Stimulated activated CD4-positive, alpha-beta T cell treated with anti-CD3 and anti-CD28 coated beads, Interleukin-12 subunit alpha, Interleukin-12 subunit beta, amount 100 ng/mL, for 4 hours (primary cell): ENCODE results near the gene NDST1.

ENCODE experiments used
- DNase-seq: peaks from one replicate; pipeline ENCODE4 v3.0.0-alpha.2; 2020

Gene NDST1

GRCh38 chr5:150489360-150490295, 18.3 kb upstream of the NDST1 start:
- DNase-seq = no peak

DNA sequence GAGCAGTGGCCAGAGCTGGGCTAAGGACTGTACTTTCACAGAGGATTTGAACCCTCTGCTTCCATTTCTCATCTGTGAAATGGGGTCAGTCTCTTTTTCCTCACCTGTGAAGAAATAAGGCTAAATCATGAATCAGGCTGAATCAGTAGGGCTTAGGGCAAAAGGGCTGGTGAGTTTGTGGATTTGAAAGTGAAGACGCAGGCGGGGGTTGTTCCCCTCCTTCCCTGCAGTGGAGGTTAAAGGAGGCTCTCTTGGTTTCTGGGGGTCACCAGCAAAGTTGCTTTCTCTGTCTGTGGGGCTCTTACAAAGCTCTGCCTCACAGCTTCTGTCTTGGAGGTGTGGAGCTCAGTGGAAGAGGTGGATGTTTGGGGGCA, 17.6 kb upstream of the NDST1 start:
- no peak for DNase-seq

GRCh38 chr5:150490754-150491153, 17.2 kb upstream of the NDST1 start:
- DNase-seq = no peak

DNA sequence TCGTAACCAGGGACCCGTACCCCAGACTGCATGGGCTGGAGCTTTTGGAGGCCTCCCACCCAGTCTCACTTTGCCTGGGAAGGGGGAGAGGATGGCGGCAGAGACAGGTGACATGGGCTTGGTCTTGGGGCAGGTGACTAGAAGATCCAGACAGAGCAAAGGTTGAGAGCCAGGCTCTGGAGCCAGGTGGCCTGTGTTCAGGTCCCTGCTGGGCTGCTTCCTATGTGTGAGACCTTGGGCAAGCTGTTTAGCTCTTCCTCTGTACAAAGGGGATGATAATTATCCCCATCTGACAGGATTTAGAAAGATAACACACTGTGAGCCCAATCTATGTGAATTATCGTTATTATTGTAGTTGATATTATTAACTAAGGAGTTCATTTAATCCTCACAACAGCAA, 16.1 kb upstream of the NDST1 start:
- no peak for DNase-seq

- no peak for DNase-seq
Measured at GRCh38 chr5:150492621-150493020, 15.3 kb upstream of the NDST1 start.

DNA sequence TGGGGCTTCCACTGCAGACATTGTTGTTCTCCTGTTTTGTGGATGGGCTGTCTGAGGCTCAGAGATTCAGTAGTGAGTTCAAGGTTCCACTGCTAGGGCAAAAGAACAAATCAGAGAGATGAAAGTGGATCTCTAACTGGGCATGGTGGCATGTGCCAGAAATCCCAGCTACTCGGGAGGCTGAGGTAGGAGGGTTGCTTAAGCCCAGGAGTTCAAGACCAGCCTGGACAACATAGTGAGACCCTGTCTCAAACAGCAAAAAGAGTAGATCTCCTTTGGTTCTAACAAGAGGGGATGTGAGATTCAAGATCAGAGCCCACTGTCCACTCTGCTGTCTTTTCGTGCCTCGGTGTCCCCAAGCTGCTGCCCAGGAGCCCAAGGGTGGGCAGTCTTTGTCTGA, 11.8 kb upstream of the NDST1 start:
- DNase-seq = no peak

- no peak for DNase-seq
Measured at GRCh38 chr5:150496534-150496933, 11.4 kb upstream of the NDST1 start.

GRCh38 chr5:150497274-150497988, 10.5 kb upstream of the NDST1 start:
- DNase-seq = no peak

- DNase-seq = no peak
Measured at GRCh38 chr5:150497989-150498317, 10.0 kb upstream of the NDST1 start.

- DNase-seq = no peak
Measured at GRCh38 chr5:150498501-150498900, 9.4 kb upstream of the NDST1 start.

GRCh38 chr5:150498971-150499370, 9.0 kb upstream of the NDST1 start:
- no peak for DNase-seq

GRCh38 chr5:150499437-150499956, 8.4 kb upstream of the NDST1 start:
- DNase-seq = no peak

GRCh38 chr5:150500328-150500841, 7.5 kb upstream of the NDST1 start:
- DNase-seq = no peak

GRCh38 chr5:150500905-150501304, 7.0 kb upstream of the NDST1 start:
- no peak for DNase-seq

- DNase-seq = no peak
Measured at GRCh38 chr5:150502106-150502505, 5.8 kb upstream of the NDST1 start.

GRCh38 chr5:150502847-150503246, 5.1 kb upstream of the NDST1 start:
- DNase-seq = no peak

DNA sequence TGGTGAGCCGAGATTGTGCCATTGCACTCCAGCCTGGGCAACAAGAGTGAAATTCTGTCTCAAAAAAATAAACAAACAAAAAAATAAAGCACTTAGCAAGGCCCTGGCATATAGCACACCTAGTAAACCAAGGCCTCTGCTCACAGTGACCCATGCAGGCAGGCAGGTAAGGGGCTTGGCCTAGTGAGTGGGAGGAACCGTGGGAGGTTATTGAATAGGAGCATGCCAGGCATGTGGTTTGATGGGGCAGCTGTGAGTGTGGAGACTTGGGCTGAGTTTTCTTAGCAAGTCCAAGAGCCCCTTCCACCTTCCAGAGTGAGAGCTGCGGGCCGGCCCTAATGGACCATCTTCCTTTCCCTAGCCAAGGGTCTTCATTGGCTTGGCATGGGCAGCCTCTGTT, 4.5 kb upstream of the NDST1 start:
- DNase-seq = no peak

DNA sequence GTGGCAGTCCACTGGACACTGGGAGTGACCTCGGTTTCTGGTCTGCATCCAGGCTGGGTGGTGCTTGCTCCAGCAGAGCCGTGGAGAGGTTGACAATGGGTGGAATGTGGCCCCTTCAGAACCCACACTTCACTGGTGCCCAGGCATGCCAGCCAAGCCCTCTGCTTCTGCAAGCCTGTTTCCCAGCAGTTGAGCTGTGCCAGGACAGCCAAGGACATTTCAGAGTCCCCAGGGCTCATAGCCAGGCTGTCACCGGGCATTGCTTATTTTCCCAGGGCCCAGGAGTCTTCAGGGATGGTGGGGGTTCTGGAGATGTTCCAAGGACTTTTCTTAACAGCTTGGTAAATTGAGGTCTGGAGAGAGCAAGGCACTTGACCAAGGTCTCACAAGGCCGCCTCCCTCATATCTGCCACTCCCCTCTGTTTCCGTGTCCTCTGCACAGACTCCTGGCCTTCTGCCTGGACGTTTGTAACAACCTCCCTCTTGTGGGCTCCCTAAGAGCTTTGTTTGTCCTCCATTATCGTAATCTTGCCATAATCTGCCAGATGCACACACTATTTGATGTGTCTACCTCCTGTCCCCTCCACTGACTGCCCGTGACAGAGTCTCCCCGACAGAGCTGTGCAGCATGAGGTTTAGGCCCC, 3.8 kb upstream of the NDST1 start:
- no peak for DNase-seq

DNA sequence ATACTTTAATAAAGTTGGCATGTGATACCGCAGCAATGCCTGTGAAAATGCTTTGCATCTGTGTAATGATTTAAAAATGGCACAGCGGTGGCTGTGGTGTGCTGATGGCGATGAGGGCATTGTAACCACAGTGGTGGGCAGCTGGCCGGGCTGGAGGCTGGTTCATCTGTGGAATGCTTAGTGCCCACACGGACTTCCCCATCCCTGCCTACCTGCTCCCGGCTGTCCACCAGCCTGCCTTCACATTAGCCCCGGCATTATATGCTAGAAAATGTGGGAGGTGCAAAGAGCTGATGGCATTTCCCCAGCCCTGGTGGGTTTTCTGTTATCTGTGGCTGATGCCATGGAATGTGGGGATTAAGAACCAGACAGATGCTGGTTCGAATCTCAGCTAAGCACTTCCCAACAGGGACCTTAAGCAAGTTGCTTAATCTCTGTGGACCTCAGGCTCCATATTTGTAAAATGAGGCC, 2.9 kb upstream of the NDST1 start:
- DNase-seq = no peak

DNA sequence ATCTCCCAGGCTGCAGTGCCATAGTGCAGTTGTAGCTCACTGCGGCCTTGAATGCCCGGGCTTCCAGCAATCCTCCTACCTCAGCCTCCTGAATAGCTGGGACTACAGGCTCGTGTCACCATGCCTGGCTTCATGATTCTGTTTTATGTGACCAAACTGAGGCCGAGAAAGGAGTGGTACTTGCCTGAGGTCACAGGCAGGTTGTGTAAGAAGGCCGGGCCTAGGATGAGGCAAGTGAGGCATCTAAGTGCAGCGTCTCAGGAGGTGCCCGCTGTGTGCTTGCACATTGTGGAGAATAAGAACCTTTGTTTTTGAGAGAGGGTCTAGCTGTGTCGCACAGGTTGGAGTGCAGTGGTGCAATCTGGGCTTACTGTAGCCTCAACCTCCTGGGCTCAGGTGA, 2.1 kb upstream of the NDST1 start:
- no peak for DNase-seq

DNA sequence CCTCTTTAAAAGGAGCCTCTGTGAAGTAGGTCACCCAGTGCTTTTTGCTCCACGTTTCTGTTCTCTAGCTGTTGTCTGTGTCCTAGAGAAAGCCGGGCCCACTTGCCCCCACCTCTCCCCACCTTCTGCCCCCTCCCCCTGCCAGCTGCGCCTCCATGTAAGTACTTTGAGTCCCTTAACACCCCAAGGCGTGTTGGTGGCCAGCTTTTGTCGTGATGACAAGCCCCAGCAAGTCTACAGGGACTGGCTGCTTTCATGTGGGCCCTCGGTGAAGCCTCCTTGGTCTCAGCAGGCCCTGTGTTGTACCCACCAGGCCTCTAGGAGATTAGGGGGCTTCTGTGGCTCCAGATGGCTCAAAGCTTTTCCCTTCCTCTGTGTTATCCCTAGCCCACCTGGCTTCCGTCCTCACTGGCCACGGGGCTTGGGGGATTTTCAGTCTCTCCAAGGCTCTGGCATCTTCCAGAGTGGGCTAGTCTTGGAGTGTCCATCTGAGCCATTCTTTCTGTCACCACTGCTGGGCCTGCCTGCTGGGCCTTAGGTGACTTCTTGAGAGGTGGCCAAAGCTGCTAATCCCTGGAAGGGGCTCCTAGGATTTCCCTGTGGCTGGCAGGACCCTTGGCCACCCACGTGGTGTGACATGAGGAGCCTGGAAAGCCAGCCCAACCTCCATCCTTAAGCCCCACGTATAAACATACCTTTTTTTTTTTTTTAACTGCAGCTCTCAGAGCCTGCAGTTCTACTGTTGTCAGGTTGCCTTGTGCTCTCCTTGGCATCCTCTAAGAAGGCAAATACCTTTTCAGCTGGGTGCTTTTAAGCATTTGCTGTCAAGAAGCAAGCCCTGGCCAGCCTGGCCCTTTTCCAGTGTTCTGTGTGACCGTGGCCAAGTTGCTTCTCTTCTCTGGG, 1.1 kb upstream of the NDST1 start:
- DNase-seq = no peak

GRCh38 chr5:150508277-150508640, 328 bp downstream of the NDST1 start:
- DNase-seq = no peak
